HepG2 (cell line): ENCODE results near the gene CDH13.

Experiments used
- HOXA7 ChIP-seq: sonication (generic); formaldehyde crosslinking; IDR thresholded peaks from 2 replicates; pipeline ENCODE4 v1.8.1; 2022; ENCODE audit warnings: mild to moderate bottlenecking, missing genetic modification reagents, moderate library complexity
- MED1 ChIP-seq: sonication (generic); formaldehyde crosslinking; IDR thresholded peaks from 2 replicates; pipeline ENCODE4 v1.4.0; 2020; ENCODE audit warnings: missing genetic modification reagents
- RBM22 ChIP-seq: fragments of 200-400 bp; formaldehyde crosslinking; optimal IDR thresholded peaks from 2 replicates; pipeline ENCODE3; 2017; ENCODE audit warnings: mild to moderate bottlenecking, low read length, moderate library complexity
- TCF7L2 ChIP-seq: IDR thresholded peaks from 2 replicates; pipeline ENCODE4 v1.6.1; 2011; ENCODE audit warnings: mild to moderate bottlenecking, low read depth, low read length, moderate library complexity

- TF ChIP-seq MED1 (CRISPR knock-in tag) (no peak), HOXA7 (no peak), TCF7L2 (no peak), RBM22 (no peak)
Observed at GRCh38 chr16:83044589-83044988, 417.8 kb downstream of the CDH13 start.
